MG63 (cell line): Measurements from ENCODE around the gene S1PR5. TPM values are rescaled to one million over a fixed set of nuclear protein-coding genes. Genes with fewer than 3 reads are reported as not detected.
"Not testable (repeated sequence)": the region's sequence is repeated elsewhere in the genome, so short reads cannot be mapped to it uniquely, and the experiment has no call there.

Experiments
- DNase-seq: peaks from one replicate; pipeline ENCODE4 v3.0.0-alpha.2; 2020
- H3K27me3 ChIP-seq: fragments of 250-450 bp; sonication (Bioruptor Pico); 2 replicates; pipeline ENCODE4 v1.5.1; 2020; ENCODE audit warnings: mild to moderate bottlenecking, moderate library complexity
- H3K36me3 ChIP-seq: fragments of 250-450 bp; sonication (Bioruptor Pico); 2 replicates; pipeline ENCODE4 v1.5.1; 2020; ENCODE audit warnings: mild to moderate bottlenecking, moderate library complexity
- H3K4me3 ChIP-seq: fragments of 250-450 bp; sonication (Bioruptor Pico); 2 replicates; pipeline ENCODE4 v1.5.1; 2020; ENCODE audit warnings: mild to moderate bottlenecking, moderate library complexity
- H3K9me3 ChIP-seq: fragments of 250-450 bp; sonication (Bioruptor Pico); 2 replicates; pipeline ENCODE4 v1.5.1; 2020; ENCODE audit warnings: mild to moderate bottlenecking, moderate library complexity
- total RNA-seq: library from RNA; depleted of rRNA; stranded (reverse); fragments of >200 nt; shearing (Covaris generic); gene quantifications from 2 replicates; pipeline ENCODE4 v1.2.3, GENCODE V29; 2014; ENCODE audit warnings: low replicate concordance

Gene S1PR5
- total RNA-seq, 1 experiment from 2014 or later = not detected

DNA sequence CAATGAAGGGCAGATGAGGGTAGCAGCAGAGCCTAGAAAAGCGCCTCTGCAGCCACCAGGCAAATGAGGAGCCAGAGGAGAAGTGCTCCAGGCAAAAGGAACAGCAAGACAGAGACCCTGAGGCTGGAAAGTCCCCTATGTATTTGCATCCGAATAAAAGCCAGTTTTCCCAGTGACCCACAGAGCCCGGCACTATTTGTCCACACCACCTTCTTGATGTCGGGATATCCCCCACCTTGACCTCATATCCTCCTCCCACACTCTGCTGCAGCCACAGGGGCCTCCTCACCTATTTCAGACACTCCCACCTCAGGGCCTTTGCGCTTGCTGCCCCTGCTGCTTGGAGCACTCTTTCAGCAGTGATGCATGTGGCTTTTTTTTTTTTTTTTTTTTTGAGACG is 33.1 kb upstream of the S1PR5 start:
- H3K27me3 ChIP-seq = no peaks in the 10 kb centered on the region
- H3K4me3 ChIP-seq = no peak overlapping the region
- peaks cover 74% of the 10 kb centered on the region for H3K36me3 ChIP-seq
- DNase-seq = no peak
- 0 out of 2 replicates have a peak, but pooled peaks cover 3% of the 10 kb centered on the region for H3K9me3 ChIP-seq

DNA sequence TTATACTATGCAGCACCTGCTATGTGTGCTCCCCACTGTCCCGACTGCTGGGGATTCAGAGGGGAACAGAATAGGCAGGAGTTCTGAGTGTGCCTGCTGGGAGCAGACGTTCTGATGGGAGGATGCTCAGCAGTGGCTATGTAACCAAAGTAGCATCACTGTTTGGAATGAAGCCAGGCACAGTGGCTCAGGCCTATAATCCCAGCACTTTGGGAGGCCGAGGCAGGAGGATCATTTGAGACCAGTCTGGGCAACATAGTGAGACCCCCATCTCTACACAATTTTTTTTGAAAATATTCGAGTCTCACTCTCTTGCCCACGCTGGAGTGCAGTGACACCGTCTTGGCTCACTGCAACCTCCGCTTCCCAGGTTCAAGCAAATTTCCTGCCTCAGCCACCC is 32.5 kb upstream of the S1PR5 start:
- no peak for DNase-seq
- Histone ChIP-seq H3K36me3 (peaks cover 68% of the 10 kb centered on the region), H3K4me3 (no peak overlapping the region), H3K27me3 (no peaks in the 10 kb centered on the region), H3K9me3 (0 out of 2 replicates have a peak, but pooled peaks cover 3% of the 10 kb centered on the region)

DNA sequence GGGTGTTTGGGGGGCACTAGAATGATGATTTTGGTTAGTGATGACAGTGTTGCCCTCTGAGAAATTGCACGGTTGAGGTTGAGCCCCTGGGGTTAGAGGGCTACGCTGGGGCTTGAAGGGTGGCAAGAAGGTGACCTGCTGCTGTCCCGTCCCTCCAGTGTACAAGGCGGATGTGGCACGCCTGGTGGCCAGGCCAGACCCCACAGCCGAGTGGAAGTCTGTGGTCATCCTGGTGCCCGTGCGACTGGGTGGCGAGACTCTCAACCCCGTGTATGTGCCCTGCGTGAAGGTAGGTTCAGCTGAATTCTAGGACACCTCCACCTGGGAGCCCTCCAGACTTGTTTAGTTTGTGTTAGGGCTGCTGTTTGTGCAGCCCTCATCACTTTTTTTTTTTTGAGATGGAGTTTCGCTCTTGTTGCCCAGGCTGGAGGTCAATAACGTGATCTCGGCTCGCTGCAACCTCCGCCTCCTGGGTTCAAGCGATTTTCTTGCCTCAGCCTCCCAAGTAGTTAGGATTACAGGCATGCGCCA is 31.6 kb upstream of the S1PR5 start:
- H3K4me3 ChIP-seq = no peak overlapping the region
- no peak for DNase-seq
- H3K9me3 ChIP-seq = 0 out of 2 replicates have a peak, but pooled peaks cover 3% of the 10 kb centered on the region
- H3K36me3 ChIP-seq = peaks cover 58% of the 10 kb centered on the region
- no peaks in the 10 kb centered on the region for H3K27me3 ChIP-seq

DNA sequence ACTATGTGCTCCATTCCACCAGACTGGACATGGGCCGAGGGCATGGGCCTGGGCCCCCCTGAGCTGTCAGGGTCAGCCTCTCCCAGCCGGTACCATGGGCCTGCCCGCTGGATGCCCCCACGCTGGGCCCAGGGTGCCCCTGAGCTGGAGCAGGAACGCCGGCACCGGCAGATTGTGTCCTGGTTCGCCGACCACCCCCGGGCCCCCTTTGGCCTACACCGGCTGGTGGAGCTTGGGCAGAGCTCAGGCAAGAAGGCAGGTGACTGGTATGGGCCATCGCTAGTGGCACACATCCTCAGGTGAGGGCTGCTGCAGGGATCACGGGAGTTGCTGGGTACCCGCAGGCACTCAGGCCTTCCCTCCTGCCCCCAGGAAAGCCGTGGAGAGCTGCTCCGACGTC is 29.6 kb upstream of the S1PR5 start:
- DNase-seq = no peak
- Histone ChIP-seq H3K9me3 (no peaks in the 10 kb centered on the region), H3K4me3 (no peak overlapping the region), H3K36me3 (peaks cover 39% of the 10 kb centered on the region), H3K27me3 (no peaks in the 10 kb centered on the region)

DNA sequence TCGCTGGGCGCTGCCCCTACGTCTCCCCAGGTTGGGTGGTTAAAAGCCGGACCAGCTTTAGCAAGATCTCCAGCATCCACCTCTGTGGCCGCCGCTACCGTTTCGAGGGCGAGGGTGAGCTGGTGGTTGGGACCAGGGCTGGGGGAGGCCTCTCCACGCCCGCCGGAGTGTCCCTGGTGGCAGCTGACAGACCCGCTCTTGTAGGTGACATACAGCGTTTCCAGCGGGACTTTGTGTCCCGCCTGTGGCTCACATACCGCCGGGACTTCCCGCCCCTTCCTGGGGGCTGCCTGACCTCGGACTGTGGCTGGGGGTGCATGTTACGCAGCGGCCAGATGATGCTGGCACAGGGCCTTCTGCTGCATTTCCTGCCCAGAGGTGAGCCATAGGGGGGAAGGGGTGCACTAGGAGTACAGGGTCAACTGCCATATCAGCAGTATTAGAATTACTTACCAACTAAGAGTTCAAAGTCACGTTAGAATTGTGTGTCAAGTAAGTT is 27.6 kb upstream of the S1PR5 start:
- Histone ChIP-seq H3K36me3 (peaks cover 21% of the 10 kb centered on the region), H3K9me3 (no peaks in the 10 kb centered on the region), H3K4me3 (peak overlapping the region; percentile 69), H3K27me3 (peaks cover 4% of the 10 kb centered on the region; the same call in 1 of the 2 replicates)
- no peak for DNase-seq

DNA sequence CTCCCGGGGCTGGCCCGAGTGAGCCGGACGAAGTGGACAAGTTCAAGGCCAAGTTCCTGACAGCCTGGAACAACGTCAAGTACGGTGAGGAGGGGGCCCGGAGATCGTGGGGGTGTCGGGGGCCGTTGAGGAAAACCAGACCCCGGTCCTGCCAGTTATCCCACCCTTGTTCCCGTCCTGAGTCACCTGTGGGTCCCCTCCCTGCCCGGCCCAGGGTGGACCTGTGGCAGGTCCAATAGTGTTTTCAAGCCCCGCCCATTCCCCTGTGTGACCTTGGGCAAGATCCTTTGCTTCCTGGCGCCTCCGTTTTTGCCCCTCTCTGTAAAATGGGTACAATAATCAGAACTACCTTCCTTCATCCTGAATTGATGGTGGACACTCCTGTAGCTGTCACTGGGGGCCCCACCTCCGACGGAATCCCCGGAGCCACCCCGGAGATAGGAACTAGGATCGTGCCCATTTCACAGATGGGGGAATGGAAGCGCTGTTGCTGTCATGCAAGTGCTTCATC is 27.1 kb upstream of the S1PR5 start:
- H3K4me3 ChIP-seq = peak overlapping the region; percentile 69
- H3K27me3 ChIP-seq = peaks cover 5% of the 10 kb centered on the region
- H3K9me3 ChIP-seq = no peaks in the 10 kb centered on the region
- peaks cover 16% of the 10 kb centered on the region for H3K36me3 ChIP-seq
- peak; percentile 45 for DNase-seq

DNA sequence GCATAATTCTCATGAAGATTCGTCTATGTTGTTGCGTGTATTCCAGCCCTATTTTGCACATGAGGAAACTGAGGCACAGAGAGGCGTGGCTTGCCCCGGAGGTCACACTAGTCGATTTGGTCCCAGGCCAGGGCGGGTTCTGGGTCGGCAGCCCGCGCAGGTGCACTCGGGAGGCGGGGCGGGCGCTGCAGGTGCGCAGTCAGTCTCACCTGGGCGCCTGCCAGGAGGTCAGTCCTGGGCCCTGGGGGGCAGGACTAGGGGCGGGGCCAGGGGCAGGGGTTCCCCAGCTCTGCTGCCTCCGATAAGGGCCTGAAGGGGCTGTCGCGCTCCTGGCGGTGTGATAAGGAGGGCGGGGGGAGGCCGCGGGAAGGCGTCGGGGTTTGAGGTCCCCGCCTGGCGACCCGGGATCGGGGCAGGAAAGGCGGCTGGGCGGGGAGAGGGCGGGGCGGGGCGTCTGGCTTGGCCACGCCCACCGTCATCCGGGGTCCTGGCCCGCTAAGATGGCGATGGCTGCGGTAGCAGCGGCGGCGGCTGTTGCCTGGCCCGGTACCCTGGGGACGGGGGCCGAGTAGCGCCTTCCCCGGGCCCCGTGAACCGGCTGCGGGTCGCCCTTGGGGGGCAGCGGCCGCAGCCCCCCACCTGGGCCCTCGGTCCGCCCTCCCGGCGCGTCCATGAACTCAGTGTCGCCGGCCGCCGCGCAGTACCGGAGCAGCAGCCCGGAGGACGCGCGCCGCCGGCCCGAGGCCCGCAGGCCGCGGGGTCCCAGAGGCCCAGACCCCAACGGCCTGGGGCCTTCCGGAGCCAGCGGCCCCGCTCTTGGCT is 26.4 kb upstream of the S1PR5 start, which contains the start of gene ATG4D:
TSS of gene ATG4D (plus strand) at position 485 of the 822 bp plus-strand sequence. CDS start at position 672, 187 bp downstream.
- Histone ChIP-seq H3K27me3 (peaks cover 9% of the 10 kb centered on the region), H3K9me3 (no peaks in the 10 kb centered on the region), H3K4me3 (peak within 1 kb of the TSS; percentile 69), H3K36me3 (peaks cover 10% of the 10 kb centered on the region)
- peak; percentile 82 for DNase-seq

DNA sequence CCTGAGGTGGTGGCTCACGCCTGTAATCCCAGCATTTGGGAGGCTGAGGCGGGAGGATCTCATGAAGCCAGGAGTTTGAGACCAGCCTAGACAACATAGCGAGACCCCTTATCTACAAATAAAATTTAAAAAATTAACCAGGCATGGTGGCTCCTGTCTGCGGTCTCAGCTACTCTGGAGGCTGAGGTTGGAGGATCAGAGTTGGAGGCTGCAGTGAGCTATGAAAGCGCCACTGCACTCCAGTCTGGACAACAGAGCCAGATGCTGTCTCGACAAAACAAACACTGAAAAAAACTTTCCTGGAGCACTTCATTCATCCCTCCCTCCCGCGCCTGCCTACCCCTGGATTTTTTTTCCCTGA is 25.8 kb upstream of the S1PR5 start:
- no peak for DNase-seq
- Histone ChIP-seq H3K9me3 (no peaks in the 10 kb centered on the region), H3K27me3 (peaks cover 9% of the 10 kb centered on the region), H3K4me3 (peak overlapping the region; percentile 69), H3K36me3 (peaks cover 4% of the 10 kb centered on the region; the same call in 1 of the 2 replicates)

DNA sequence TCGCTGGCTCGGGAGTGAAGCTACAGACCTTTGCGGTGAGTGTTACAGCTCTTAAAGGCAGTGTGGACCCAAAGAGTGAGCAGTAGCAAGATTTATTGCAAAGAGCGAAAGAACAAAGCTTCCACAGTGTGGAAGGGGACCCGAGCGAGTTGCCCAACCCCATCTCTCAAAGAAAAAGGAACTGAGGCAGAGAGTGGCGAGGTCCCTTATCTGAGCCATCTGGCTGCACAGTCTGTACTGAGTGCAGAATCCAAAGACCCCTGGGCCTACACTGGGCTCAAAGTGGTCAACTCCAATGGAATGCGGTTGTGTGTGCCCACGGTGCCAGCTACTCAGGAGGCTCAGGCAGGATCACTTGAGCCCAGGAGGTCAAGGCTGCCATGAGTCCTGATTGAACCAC is 21.8 kb upstream of the S1PR5 start:
- not testable (repeated sequence) for H3K36me3 ChIP-seq, H3K9me3 ChIP-seq, H3K4me3 ChIP-seq, DNase-seq
- peaks cover 23% of the 10 kb centered on the region for H3K27me3 ChIP-seq

DNA sequence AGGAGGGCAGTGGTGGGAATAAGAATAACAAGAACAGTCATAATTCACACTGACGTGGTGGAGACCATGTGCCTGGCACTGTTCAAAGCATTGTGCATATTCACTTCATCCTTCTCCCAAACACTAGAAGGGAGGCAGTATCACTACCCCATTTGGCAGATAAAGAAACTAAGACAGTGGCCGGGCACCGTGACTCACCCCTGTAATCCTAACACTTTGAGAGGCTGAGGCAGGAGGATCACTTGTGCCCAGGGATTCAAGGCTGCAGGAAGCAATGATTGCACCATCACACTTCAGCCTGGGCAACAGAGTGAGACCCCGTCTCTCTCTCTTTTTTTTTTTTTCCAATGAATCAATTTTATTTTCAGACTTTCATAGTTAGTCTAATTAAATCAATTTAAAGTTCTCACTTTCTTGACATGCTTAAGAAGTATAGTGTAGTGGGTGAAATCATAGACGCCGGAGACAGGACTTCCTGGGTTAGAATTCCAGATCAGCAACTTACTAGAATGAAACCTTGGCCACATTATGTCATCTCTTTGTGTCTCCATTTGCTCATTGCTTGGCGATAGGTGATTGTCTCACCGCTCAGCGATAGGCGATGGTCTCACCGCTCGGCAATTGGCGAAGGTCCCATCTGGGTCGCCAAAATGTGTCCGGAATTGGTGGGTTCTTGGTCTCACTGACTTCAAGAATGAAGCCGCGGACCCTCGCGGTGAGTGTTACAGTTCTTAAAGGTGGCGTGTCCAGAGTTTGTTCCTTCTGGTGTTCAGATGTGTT is 21.1 kb upstream of the S1PR5 start:
- Histone ChIP-seq H3K4me3 (no peak overlapping the region), H3K36me3 (no peaks in the 10 kb centered on the region), H3K27me3 (peaks cover 23% of the 10 kb centered on the region), H3K9me3 (no peaks in the 10 kb centered on the region)
- DNase-seq = no peak

DNA sequence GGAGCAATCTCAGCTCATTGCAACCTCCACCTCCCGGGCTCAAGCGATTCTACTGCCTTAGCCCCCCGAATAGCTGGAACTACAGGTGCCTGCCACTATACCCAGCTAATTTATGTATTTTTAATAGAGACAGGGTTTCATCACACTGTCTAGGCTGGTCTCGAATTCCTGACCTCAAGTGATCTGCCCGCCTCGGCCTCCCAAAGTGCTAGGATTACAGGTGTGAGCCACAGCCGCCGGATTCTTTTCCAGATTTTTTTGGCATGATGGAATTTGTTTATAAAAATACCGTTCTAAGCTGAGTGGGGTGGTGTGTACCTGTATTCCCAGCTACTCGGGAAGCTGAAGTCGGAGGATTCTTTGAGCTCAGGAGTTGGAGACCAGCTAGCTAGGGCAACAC is 20.4 kb upstream of the S1PR5 start:
- Histone ChIP-seq H3K9me3 (no peaks in the 10 kb centered on the region), H3K4me3 (no peak overlapping the region)
- DNase-seq = no peak

DNA sequence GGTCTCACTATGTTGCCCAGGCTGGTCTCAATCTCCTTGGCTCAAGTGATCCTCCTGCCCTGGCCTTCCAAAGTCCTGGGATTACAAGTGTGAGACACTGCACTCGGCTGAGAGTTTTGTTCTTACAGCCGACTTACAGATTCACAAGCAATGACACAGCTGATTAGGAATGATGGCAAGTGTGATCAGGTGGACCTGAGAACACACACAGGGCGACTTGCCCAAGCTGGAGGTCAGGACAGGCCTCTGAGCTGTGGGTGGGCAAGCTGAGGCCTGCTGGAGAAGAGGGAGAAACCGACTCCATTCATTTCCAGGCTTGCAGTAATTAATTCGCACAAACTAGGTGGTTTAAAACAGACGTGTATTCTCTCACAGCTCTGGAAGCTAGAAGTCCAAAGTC is 18.4 kb upstream of the S1PR5 start:
- no peaks in the 10 kb centered on the region for H3K36me3 ChIP-seq
- no peak for DNase-seq
- peaks cover 23% of the 10 kb centered on the region for H3K27me3 ChIP-seq
- H3K4me3 ChIP-seq = no peak overlapping the region
- H3K9me3 ChIP-seq = 0 out of 2 replicates have a peak, but pooled peaks cover 2% of the 10 kb centered on the region

More for the DNA sequence above, 20.4 kb upstream of the S1PR5 start:
- Histone ChIP-seq H3K36me3 (no peaks in the 10 kb centered on the region), H3K27me3 (peaks cover 23% of the 10 kb centered on the region)

DNA sequence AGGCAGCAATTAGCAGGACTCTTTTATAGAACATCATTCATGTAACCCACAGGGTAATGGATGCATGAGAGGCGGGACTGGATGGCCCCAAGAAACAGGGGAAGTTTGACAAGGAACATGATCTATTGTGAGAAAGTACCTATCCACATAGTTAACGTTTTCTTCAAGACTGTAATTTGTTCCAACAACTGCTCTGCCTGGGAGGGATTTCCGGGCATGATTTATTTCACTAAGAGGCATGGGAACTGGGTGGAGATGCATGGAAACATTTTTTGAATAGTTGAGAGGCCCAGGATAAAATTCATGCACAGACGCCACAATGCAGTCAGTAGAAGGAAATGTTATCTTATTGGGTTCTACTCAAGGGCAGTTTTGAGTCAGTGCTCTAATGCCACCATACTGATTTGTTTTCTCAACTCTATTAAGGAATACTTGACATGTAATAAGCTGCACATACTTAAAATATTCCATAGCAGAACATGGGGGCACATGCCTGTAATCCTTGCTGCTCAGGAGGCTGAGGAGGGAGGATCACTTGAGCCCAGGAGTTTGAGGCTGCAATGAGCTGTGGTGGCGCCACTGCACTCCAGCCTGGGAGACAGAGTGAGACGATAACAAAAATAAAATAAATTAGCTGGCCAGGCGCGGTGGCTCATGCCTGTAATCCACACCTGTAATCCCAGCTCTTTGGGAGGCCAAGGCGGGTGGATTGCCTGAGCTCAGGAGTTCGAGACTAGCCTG is 16.6 kb upstream of the S1PR5 start:
- no peak for DNase-seq
- Histone ChIP-seq H3K36me3 (no peaks in the 10 kb centered on the region), H3K4me3 (no peak overlapping the region), H3K9me3 (0 out of 2 replicates have a peak, but pooled peaks cover 2% of the 10 kb centered on the region), H3K27me3 (peaks cover 13% of the 10 kb centered on the region)

DNA sequence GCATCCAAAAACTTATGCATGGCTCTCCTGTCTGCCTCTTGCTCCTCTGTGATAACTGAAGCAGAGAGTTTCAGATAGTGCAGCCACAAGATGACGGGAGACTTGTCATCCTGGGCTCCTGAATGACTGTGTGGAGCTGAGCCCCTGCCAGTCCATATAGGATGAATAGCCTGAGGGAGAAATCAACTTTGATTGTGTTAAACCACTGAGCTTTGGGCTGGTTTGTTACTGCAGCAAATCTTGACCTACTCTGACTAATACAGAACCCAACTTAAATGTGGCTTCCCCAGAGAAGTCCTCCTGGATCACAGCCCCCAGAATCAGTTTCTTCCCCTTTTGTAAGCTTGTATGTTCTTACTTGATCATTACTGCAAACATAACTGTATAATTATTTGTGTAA is 15.2 kb upstream of the S1PR5 start:
- no peak for DNase-seq
- Histone ChIP-seq H3K4me3 (no peak overlapping the region), H3K27me3 (peaks cover 11% of the 10 kb centered on the region), H3K9me3 (0 out of 2 replicates have a peak, but pooled peaks cover 2% of the 10 kb centered on the region), H3K36me3 (no peaks in the 10 kb centered on the region)

DNA sequence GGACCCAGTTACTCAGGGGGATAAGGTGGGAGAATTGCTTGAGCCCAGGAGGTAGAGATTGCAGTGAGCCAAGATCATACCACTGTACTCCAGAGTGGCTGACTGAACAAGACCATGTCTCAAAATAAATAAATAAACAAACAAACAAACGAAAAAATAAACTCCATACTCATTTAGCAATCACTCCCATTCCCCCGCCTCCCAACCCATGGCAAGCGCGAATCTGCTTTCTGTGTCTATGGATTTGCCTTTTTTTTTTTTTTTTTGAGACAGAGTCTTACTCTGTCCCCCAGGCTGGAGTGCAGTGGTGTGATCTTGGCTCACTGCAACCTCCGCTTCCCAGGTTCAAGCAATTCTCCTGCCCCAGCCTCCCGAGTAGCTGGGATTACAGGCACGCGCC is 9.6 kb upstream of the S1PR5 start:
- H3K27me3 ChIP-seq, H3K36me3 ChIP-seq, H3K9me3 ChIP-seq, H3K4me3 ChIP-seq, DNase-seq: not testable (repeated sequence)

DNA sequence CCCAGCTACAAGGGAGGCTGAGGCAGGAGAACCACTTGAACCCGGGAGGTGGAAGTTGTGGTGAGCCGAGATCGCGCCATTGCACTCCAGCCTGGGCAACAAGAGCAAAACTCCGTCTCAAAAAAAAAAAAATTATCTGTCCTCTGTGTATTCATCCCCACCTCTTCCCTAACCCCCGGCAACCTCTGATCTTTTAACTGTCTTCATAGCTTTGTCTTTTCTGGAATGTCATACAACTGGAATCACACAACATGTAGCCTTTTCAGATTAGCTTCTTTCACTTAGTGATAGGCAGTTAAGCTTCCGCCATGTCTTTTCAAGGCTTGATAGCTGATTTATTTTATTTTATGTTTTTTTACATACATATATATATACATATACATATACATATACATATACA is 8.4 kb upstream of the S1PR5 start:
- Histone ChIP-seq H3K4me3 (no peak overlapping the region), H3K27me3 (peaks cover 3% of the 10 kb centered on the region; the same call in 1 of the 2 replicates), H3K9me3 (no peaks in the 10 kb centered on the region), H3K36me3 (no peaks in the 10 kb centered on the region)
- DNase-seq = no peak
